ENCODE measurements around the gene FBXW9. TPM values are rescaled to one million over a fixed set of nuclear protein-coding genes. Genes with fewer than 3 reads are reported as not detected.
A peak's percentile ranks its signal among the peaks of the same experiment; 100 is the strongest.

Gene FBXW9
- total and polyA plus RNA-seq, 2 of the 8 experiments (the other 6 are each of a cell fraction or from before 2014, with no cell fraction given), result 10.8 to 30.1 TPM

GRCh38 chr19:12657966-12658365 lies 38.5 kb downstream of the FBXW9 start (continued):
- TF ChIP-seq RNF2 (IDR thresholded peaks at IDR 0.05; ENCODE audit: borderline replicate concordance, low read depth, low read length, missing control alignments, poor library complexity, severe bottlenecking) (peak; percentile 12), CTCF (IDR thresholded peaks at IDR 0.05; ENCODE audit: control extremely low read depth in 1 of 3, insufficient read depth in 1 of 3, low read depth in 1 of 3, low read length in 3 of 3) (peak; percentile 27 to 45 (median 38))

Measured in H1 (cell line).